Ishikawa (cell line): Measurements from ENCODE around the gene ARL14EP.

Experiments used
- CEBPB ChIP-seq: IDR thresholded peaks from 2 replicates; pipeline ENCODE4 v1.6.1; 2012
- CREB1 ChIP-seq: IDR thresholded peaks from 2 replicates; pipeline ENCODE4 v1.6.1; 2012; ENCODE audit warnings: low read depth
- EGR1 ChIP-seq: IDR thresholded peaks from 2 replicates; pipeline ENCODE4 v1.6.1; 2012
- FOXM1 ChIP-seq: IDR thresholded peaks from 2 replicates; pipeline ENCODE4 v1.6.1; 2012; ENCODE audit warnings: low read depth, borderline replicate concordance
- MAX ChIP-seq: IDR thresholded peaks from 2 replicates; pipeline ENCODE4 v1.6.1; 2012
- REST ChIP-seq: IDR thresholded peaks from 2 replicates; pipeline ENCODE4 v1.6.1; 2012; ENCODE audit warnings: low read depth, mild to moderate bottlenecking
- TAF1 ChIP-seq: IDR thresholded peaks from 2 replicates; pipeline ENCODE4 v1.6.1; 2012; ENCODE audit warnings: low read depth, mild to moderate bottlenecking
- TCF12 ChIP-seq: IDR thresholded peaks from 2 replicates; pipeline ENCODE4 v1.6.1; 2012; ENCODE audit warnings: low read depth
- TEAD4 ChIP-seq: IDR thresholded peaks from 2 replicates; pipeline ENCODE4 v1.6.1; 2012
- YY1 ChIP-seq: IDR thresholded peaks from 2 replicates; pipeline ENCODE4 v1.6.1; 2012; ENCODE audit warnings: low read depth

ARL14EP gene

GRCh38 chr11:30377347-30377746, 54.4 kb downstream of the ARL14EP start:
- TF ChIP-seq EGR1: no peak

GRCh38 chr11:30380846-30381245, 57.9 kb downstream of the ARL14EP start:
- TF ChIP-seq REST (no peak), FOXM1 (no peak), MAX (no peak), TEAD4 (no peak), YY1 (no peak)

- no peak for TF ChIP-seq CREB1
- TF ChIP-seq EGR1: no peak
- TF ChIP-seq MAX: no peak
- TF ChIP-seq TAF1: no peak
- no peak for TF ChIP-seq REST
- TF ChIP-seq TCF12: no peak
- TF ChIP-seq YY1: no peak
- TF ChIP-seq CEBPB: no peak
- TF ChIP-seq TEAD4: no peak
These were observed 59.0 kb downstream of the ARL14EP start for GRCh38 chr11:30381879-30382278.
